HCT116 (cell line): ENCODE data around the gene CDH24.

Experiments used
- CEBPB ChIP-seq: IDR thresholded peaks from 2 replicates; pipeline ENCODE4 v1.6.1; 2012; ENCODE audit warnings: low read depth
- CTCF ChIP-seq, 3 experiments: fragments of 200-600 bp in 1 of 3; sonication (generic) in 1 of 3; IDR thresholded peaks in 2 of 3; conservative IDR thresholded peaks in 1 of 3; 2 replicates each; pipeline ENCODE4 v1.5.1; 2012 to 2017; ENCODE audit warnings: low read depth in 2 of 3, low read length in 2 of 3, antibody characterized with exemption in 1 of 3, borderline replicate concordance in 1 of 3, control low read depth in 1 of 3, mild to moderate bottlenecking in 1 of 3, mixed read lengths in 1 of 3, mixed run types in 1 of 3, moderate library complexity in 1 of 3; ENCODE audit not compliant: insufficient read depth in 1 of 3
- POLR2A ChIP-seq: IDR thresholded peaks from 2 replicates; pipeline ENCODE4 v1.7.0; 2011; ENCODE audit warnings: borderline replicate concordance; ENCODE audit not compliant: insufficient read depth, insufficient read length; ENCODE audit errors: extremely low read depth
- SIN3A ChIP-seq: IDR thresholded peaks from 2 replicates; pipeline ENCODE4 v1.6.1; 2012; ENCODE audit warnings: low read depth
- YY1 ChIP-seq: IDR thresholded peaks from 2 replicates; pipeline ENCODE4 v1.6.1; 2011; ENCODE audit warnings: low read length, low read depth, moderate library complexity, mild to moderate bottlenecking; ENCODE audit not compliant: insufficient replicate concordance; ENCODE audit errors: extremely low read depth
- ZBTB33 ChIP-seq: IDR thresholded peaks from 2 replicates; pipeline ENCODE4 v1.6.1; 2011; ENCODE audit warnings: mild to moderate bottlenecking, low read length, moderate library complexity; ENCODE audit not compliant: insufficient replicate concordance; ENCODE audit errors: extremely low read depth

GRCh38 chr14:23056145-23056955 lies 970 bp downstream of the CDH24 start:
- TF ChIP-seq ZBTB33 (no peak), SIN3A (no peak), CTCF (IDR thresholded peaks at IDR 0.05 in 2 of 3, conservative IDR thresholded peaks at IDR 0.05 in 1 of 3; ENCODE audit: borderline replicate concordance in 1 of 3, insufficient read depth in 1 of 3, low read depth in 2 of 3, low read length in 2 of 3) (peak; percentile 68 to 88 (median 80); a peak in 5 of 6 replicates), POLR2A (no peak), YY1 (no peak), CEBPB (no peak)
